IPS-15b (cell line): ENCODE results near the gene MRPS31.
"Not testable (repeated sequence)": the region's sequence is repeated elsewhere in the genome, so short reads cannot be mapped to it uniquely, and the experiment has no call there.

Source experiments
- H3K27me3 ChIP-seq: one replicate; pipeline ENCODE4 v1.6.1; 2013; ENCODE audit warnings: low read length; ENCODE audit not compliant: control insufficient read depth, insufficient read depth
- H3K36me3 ChIP-seq: one replicate; pipeline ENCODE4 v1.6.1; 2013; ENCODE audit warnings: low read length; ENCODE audit not compliant: control insufficient read depth, insufficient read depth
- H3K4me1 ChIP-seq: one replicate; pipeline ENCODE4 v1.6.1; 2013; ENCODE audit warnings: mild to moderate bottlenecking, low read length; ENCODE audit not compliant: control insufficient read depth, insufficient read depth
- H3K4me3 ChIP-seq: one replicate; pipeline ENCODE4 v1.5.1; 2013; ENCODE audit warnings: low read depth, low read length
- H3K9ac ChIP-seq: one replicate; pipeline ENCODE4 v1.6.1; 2013; ENCODE audit warnings: low read depth, mild to moderate bottlenecking, low read length
- H3K9me3 ChIP-seq: one replicate; pipeline ENCODE4 v1.6.1; 2013; ENCODE audit warnings: mild to moderate bottlenecking, low read length; ENCODE audit not compliant: control insufficient read depth, insufficient read depth

Gene MRPS31

GRCh38 chr13:40787062-40787461 lies 16.1 kb upstream of the MRPS31 start:
- Histone ChIP-seq H3K9ac (no peak overlapping the region), H3K36me3 (no peaks in the 10 kb centered on the region), H3K4me3 (no peak overlapping the region), H3K9me3 (no peaks in the 10 kb centered on the region), H3K27me3 (no peaks in the 10 kb centered on the region), H3K4me1 (peaks cover 2% of the 10 kb centered on the region)

- Histone ChIP-seq H3K9ac (no peak overlapping the region), H3K4me3 (no peak overlapping the region), H3K36me3 (no peaks in the 10 kb centered on the region), H3K4me1 (peaks cover 2% of the 10 kb centered on the region), H3K27me3 (no peaks in the 10 kb centered on the region), H3K9me3 (no peaks in the 10 kb centered on the region)
Measured at GRCh38 chr13:40786568-40786996, 15.6 kb upstream of the MRPS31 start.

GRCh38 chr13:40784540-40784939 lies 13.6 kb upstream of the MRPS31 start:
- Histone ChIP-seq H3K9me3 (no peaks in the 10 kb centered on the region), H3K9ac (no peak overlapping the region), H3K27me3 (no peaks in the 10 kb centered on the region), H3K4me3 (no peak overlapping the region), H3K4me1 (peaks cover 5% of the 10 kb centered on the region), H3K36me3 (no peaks in the 10 kb centered on the region)

GRCh38 chr13:40782971-40783370 lies 12.0 kb upstream of the MRPS31 start:
- H3K4me1 ChIP-seq: not testable (repeated sequence)

DNA sequence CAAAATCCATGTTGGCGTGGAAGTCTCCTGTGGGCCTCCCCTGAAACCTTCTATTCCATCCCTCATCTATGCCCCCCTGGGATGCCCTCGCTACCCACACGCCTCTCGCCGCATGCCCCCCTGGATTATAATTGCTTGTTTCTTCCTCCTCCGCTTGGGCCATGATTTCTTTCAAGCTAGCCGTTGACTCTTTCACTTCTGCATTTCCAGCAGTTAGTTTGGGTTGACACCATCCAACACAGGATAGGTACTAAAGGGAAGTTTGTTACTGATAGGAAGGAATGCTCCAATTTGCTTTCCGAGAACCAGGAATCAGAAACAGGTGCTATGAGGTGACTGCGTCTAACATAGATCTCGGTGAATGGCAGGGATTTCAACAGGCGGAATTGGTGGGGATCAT lies 10.7 kb upstream of the MRPS31 start:
- Histone ChIP-seq H3K9ac (no peak overlapping the region), H3K4me1 (peaks cover 5% of the 10 kb centered on the region), H3K36me3 (no peaks in the 10 kb centered on the region), H3K27me3 (no peaks in the 10 kb centered on the region), H3K9me3 (no peaks in the 10 kb centered on the region), H3K4me3 (no peak overlapping the region)

More at GRCh38 chr13:40782971-40783370, 12.0 kb upstream of the MRPS31 start:
- not testable (repeated sequence) for H3K27me3 ChIP-seq, H3K9me3 ChIP-seq, H3K36me3 ChIP-seq, H3K4me3 ChIP-seq, H3K9ac ChIP-seq

GRCh38 chr13:40780822-40781401 lies 9.9 kb upstream of the MRPS31 start:
- Histone ChIP-seq H3K9ac (no peak overlapping the region), H3K4me1 (peaks cover 5% of the 10 kb centered on the region), H3K9me3 (no peaks in the 10 kb centered on the region), H3K4me3 (no peak overlapping the region), H3K27me3 (no peaks in the 10 kb centered on the region), H3K36me3 (no peaks in the 10 kb centered on the region)

DNA sequence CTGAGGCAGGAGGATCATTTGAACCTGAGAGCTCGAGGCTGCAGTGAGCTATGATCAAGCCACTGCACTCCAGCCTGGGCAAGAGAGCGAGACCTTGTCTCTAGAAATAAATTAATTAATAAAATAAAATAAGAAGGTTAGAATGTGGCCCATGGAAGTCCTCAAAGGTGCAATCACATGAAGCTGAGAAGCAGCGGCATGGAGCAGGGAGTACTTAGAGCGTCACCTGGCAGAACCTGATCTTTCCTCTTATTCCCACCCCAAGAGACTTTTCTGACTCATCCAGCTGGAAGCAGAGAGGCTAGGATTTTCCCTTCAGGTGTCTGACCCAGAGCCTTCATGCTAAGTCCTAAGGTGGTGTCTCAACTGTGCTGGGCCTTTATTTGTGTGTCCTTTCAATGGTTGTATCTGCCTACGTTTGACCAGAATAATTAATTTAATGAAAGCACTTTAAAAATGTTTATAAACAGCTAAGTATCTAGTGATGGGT lies 8.9 kb upstream of the MRPS31 start:
- peaks cover 5% of the 10 kb centered on the region for H3K4me1 ChIP-seq
- no peak overlapping the region for H3K4me3 ChIP-seq

DNA sequence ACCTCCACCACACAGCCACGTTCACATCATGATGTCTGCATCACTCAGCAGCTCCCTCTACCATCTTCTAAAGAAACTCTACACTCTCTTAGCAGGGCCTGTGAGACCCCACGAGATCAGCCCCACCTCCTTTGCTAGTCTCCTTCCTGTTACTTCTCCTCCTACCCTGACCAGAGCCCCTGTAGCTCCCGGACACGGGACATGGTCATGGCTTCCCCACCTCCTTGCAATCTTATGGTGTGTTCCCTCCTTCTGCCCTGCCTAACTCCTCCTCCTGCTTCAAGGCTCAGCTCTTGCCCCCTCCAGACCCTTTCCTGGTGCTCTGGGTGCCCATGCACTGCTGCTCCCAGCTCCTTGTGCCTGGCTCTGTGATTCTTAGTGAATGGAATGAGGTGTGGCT lies 8.1 kb upstream of the MRPS31 start:
- H3K9ac ChIP-seq: no peak overlapping the region
- peaks cover 5% of the 10 kb centered on the region for H3K4me1 ChIP-seq
- no peak overlapping the region for H3K4me3 ChIP-seq
- no peaks in the 10 kb centered on the region for H3K36me3 ChIP-seq
- H3K9me3 ChIP-seq: no peaks in the 10 kb centered on the region
- H3K27me3 ChIP-seq: no peaks in the 10 kb centered on the region

More for the DNA sequence above, 8.9 kb upstream of the MRPS31 start:
- Histone ChIP-seq H3K9ac (no peak overlapping the region), H3K36me3 (no peaks in the 10 kb centered on the region), H3K27me3 (no peaks in the 10 kb centered on the region), H3K9me3 (no peaks in the 10 kb centered on the region)

DNA sequence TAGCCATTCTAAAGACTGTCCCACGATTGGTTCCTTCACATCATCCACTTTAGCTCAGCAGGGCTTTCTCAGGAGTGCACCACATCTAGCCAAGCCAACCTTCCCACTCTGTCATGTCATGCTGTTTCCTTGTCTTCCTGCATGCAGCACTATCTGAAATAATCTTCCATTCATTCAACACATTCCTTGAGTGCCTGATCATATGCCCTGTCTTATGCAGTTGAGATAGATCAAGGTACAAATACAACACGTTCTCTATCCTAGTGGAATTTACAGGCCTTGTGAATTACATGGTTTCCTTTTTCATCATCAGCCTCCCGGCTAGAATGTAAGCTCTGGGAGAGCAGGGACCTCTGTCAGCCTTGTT lies 6.8 kb upstream of the MRPS31 start:
- no peaks in the 10 kb centered on the region for H3K9me3 ChIP-seq
- no peak overlapping the region for H3K9ac ChIP-seq
- H3K4me1 ChIP-seq: peaks cover 5% of the 10 kb centered on the region
- no peaks in the 10 kb centered on the region for H3K27me3 ChIP-seq
- no peak overlapping the region for H3K4me3 ChIP-seq
- no peaks in the 10 kb centered on the region for H3K36me3 ChIP-seq

- Histone ChIP-seq H3K9me3 (no peaks in the 10 kb centered on the region), H3K36me3 (no peaks in the 10 kb centered on the region), H3K4me3 (peak overlapping the region; percentile 31), H3K4me1 (peaks cover 5% of the 10 kb centered on the region), H3K9ac (no peak overlapping the region), H3K27me3 (no peaks in the 10 kb centered on the region)
Measured at GRCh38 chr13:40777166-40777808, 6.3 kb upstream of the MRPS31 start.

GRCh38 chr13:40776681-40777165 lies 5.7 kb upstream of the MRPS31 start:
- H3K9ac ChIP-seq: no peak overlapping the region
- H3K27me3 ChIP-seq: no peaks in the 10 kb centered on the region
- H3K36me3 ChIP-seq: no peaks in the 10 kb centered on the region
- no peak overlapping the region for H3K4me3 ChIP-seq
- peaks cover 5% of the 10 kb centered on the region for H3K4me1 ChIP-seq
- no peaks in the 10 kb centered on the region for H3K9me3 ChIP-seq

- Histone ChIP-seq H3K4me1 (peaks cover 5% of the 10 kb centered on the region), H3K9me3 (no peaks in the 10 kb centered on the region), H3K9ac (no peak overlapping the region), H3K27me3 (no peaks in the 10 kb centered on the region), H3K4me3 (no peak overlapping the region), H3K36me3 (no peaks in the 10 kb centered on the region)
Measured at GRCh38 chr13:40776232-40776631, 5.2 kb upstream of the MRPS31 start.
